Activated T-helper 1 cell treated with anti-CD3 and anti-CD28 coated beads, Interleukin-12 subunit alpha, Interleukin-12 subunit beta, Interleukin-2, Interleukin-4 antibody, amounts not matched to agents 30 ng/mL and 10 ng/mL and 1 ng/mL, durations not matched to agents 14 hours and 24 hours and 36 hours (primary cell): Measurements from ENCODE around the gene RTRAF. TPM values are rescaled to one million over a fixed set of nuclear protein-coding genes. Genes with fewer than 3 reads are reported as not detected.

Source experiments
- DNase-seq: peaks from one replicate; pipeline ENCODE4 v3.0.0; 2021; ENCODE audit warnings: low spot score
- H3K27ac Mint-ChIP-seq: one replicate; pipeline ENCODE4 v1.8.0; 2021; ENCODE audit warnings: mild to moderate bottlenecking, mixed read lengths
- H3K27me3 Mint-ChIP-seq: one replicate; pipeline ENCODE4 v1.8.0; 2022; ENCODE audit warnings: mild to moderate bottlenecking, moderate library complexity, mixed read lengths; ENCODE audit not compliant: insufficient read depth
- H3K36me3 Mint-ChIP-seq: one replicate; pipeline ENCODE4 v1.8.0; 2021; ENCODE audit warnings: low read depth, mixed read lengths
- H3K4me1 Mint-ChIP-seq: one replicate; pipeline ENCODE4 v1.8.0; 2021; ENCODE audit warnings: low read depth, mixed read lengths
- H3K4me3 Mint-ChIP-seq: one replicate; pipeline ENCODE4 v1.8.0; 2021; ENCODE audit warnings: mild to moderate bottlenecking, moderate library complexity, mixed read lengths
- H3K9me3 Mint-ChIP-seq: one replicate; pipeline ENCODE4 v1.8.0; 2021; ENCODE audit warnings: mixed read lengths
- intact Hi-C: fragments of 100-400 bp; cut with micrococcal nuclease; formaldehyde crosslinking; loops from one replicate; pipeline ENCODE4 v1.15.1; 2024
- total RNA-seq: library from RNA; stranded (reverse); gene quantifications from 2 replicates; pipeline ENCODE4 v1.2.3, GENCODE V29; 2022

The RTRAF gene
- total RNA-seq = 215 and 230 TPM in 2 replicates

GRCh38 chr14:51989293-51990234 is at the start of gene RTRAF:
RTRAF (plus strand) TSS chr14:51989546; CDS start chr14:51989640, 94 bp downstream.
- H3K9me3 Mint-ChIP-seq = no peaks in the 10 kb centered on the region
- H3K4me3 Mint-ChIP-seq = peak within 1 kb of the TSS; percentile 94
- intact Hi-C loops = loop anchor here (1.0 to 10.0 kb wide), 9 partner anchors 31 to 895 kb away; partner anchors contain the start of genes FRMD6, PSMC6, PTGER2 and TMX1
- peak; percentile 89 for DNase-seq
- H3K27me3 Mint-ChIP-seq = no peaks in the 10 kb centered on the region
- peaks cover 31% of the 10 kb centered on the region for H3K4me1 Mint-ChIP-seq
- peaks cover 22% of the 10 kb centered on the region for H3K36me3 Mint-ChIP-seq
- peak within 1 kb of the TSS; percentile 91 for H3K27ac Mint-ChIP-seq

- no peaks in the 10 kb centered on the region for H3K27me3 Mint-ChIP-seq
- H3K36me3 Mint-ChIP-seq = peaks cover 39% of the 10 kb centered on the region
- H3K27ac Mint-ChIP-seq = peak overlapping the region; percentile 1
- intact Hi-C loops = no loop called here
- no peak for DNase-seq
- H3K4me3 Mint-ChIP-seq = no peak overlapping the region
- peaks cover 26% of the 10 kb centered on the region for H3K4me1 Mint-ChIP-seq
- H3K9me3 Mint-ChIP-seq = peaks cover 3% of the 10 kb centered on the region
These were observed 49.5 kb upstream of the RTRAF start for GRCh38 chr14:51939755-51940301.

GRCh38 chr14:51942971-51943370 is 46.4 kb upstream of the RTRAF start:
- peaks cover 20% of the 10 kb centered on the region for H3K9me3 Mint-ChIP-seq
- no peaks in the 10 kb centered on the region for H3K27me3 Mint-ChIP-seq
- no peak overlapping the region for H3K4me3 Mint-ChIP-seq
- peaks cover 61% of the 10 kb centered on the region for H3K36me3 Mint-ChIP-seq
- H3K4me1 Mint-ChIP-seq = peaks cover 31% of the 10 kb centered on the region
- no peak for DNase-seq
- intact Hi-C loops = no loop called here
- peak overlapping the region; percentile 51 for H3K27ac Mint-ChIP-seq

- Mint-ChIP-seq H3K4me1 (peaks cover 5% of the 10 kb centered on the region), H3K36me3 (peaks cover 67% of the 10 kb centered on the region), H3K9me3 (peaks cover 17% of the 10 kb centered on the region), H3K4me3 (no peak overlapping the region), H3K27ac (peak overlapping the region; percentile 65), H3K27me3 (no peaks in the 10 kb centered on the region)
- DNase-seq = no peak
- intact Hi-C loops = no loop called here
These were observed 39.3 kb upstream of the RTRAF start for GRCh38 chr14:51950007-51950406.

GRCh38 chr14:51951656-51952055 is 37.7 kb upstream of the RTRAF start:
- no peak overlapping the region for H3K4me3 Mint-ChIP-seq
- peaks cover 6% of the 10 kb centered on the region for H3K9me3 Mint-ChIP-seq
- DNase-seq = no peak
- H3K36me3 Mint-ChIP-seq = peaks cover 62% of the 10 kb centered on the region
- H3K27ac Mint-ChIP-seq = no peak overlapping the region
- intact Hi-C loops = no loop called here
- H3K27me3 Mint-ChIP-seq = no peaks in the 10 kb centered on the region
- H3K4me1 Mint-ChIP-seq = no peaks in the 10 kb centered on the region

- DNase-seq = no peak
- peaks cover 15% of the 10 kb centered on the region for H3K9me3 Mint-ChIP-seq
- peak overlapping the region; percentile 43 for H3K27ac Mint-ChIP-seq
- H3K27me3 Mint-ChIP-seq = no peaks in the 10 kb centered on the region
- peaks cover 76% of the 10 kb centered on the region for H3K36me3 Mint-ChIP-seq
- H3K4me3 Mint-ChIP-seq = no peak overlapping the region
- intact Hi-C loops = no loop called here
- peaks cover 17% of the 10 kb centered on the region for H3K4me1 Mint-ChIP-seq
These were observed 35.3 kb upstream of the RTRAF start for GRCh38 chr14:51954031-51954430.

- Mint-ChIP-seq H3K9me3 (peaks cover 16% of the 10 kb centered on the region), H3K4me1 (peaks cover 23% of the 10 kb centered on the region), H3K27ac (no peak overlapping the region), H3K36me3 (peaks cover 79% of the 10 kb centered on the region), H3K27me3 (no peaks in the 10 kb centered on the region), H3K4me3 (no peak overlapping the region)
- intact Hi-C loops = no loop called here
- no peak for DNase-seq
These were observed 34.7 kb upstream of the RTRAF start for GRCh38 chr14:51954657-51955056.

- Mint-ChIP-seq H3K4me1 (peaks cover 44% of the 10 kb centered on the region), H3K36me3 (peaks cover 72% of the 10 kb centered on the region)
These were observed 31.4 kb upstream of the RTRAF start for GRCh38 chr14:51957950-51958349.

GRCh38 chr14:51959928-51960327 is 29.4 kb upstream of the RTRAF start:
- intact Hi-C loops = no loop called here
- Mint-ChIP-seq H3K9me3 (peaks cover 16% of the 10 kb centered on the region), H3K27ac (no peak overlapping the region), H3K4me3 (no peak overlapping the region), H3K36me3 (peaks cover 69% of the 10 kb centered on the region), H3K4me1 (peaks cover 56% of the 10 kb centered on the region), H3K27me3 (no peaks in the 10 kb centered on the region)
- DNase-seq = no peak

More at GRCh38 chr14:51957950-51958349, 31.4 kb upstream of the RTRAF start:
- peaks cover 16% of the 10 kb centered on the region for H3K9me3 Mint-ChIP-seq
- H3K27me3 Mint-ChIP-seq = no peaks in the 10 kb centered on the region
- H3K4me3 Mint-ChIP-seq = no peak overlapping the region
- intact Hi-C loops = no loop called here
- no peak for DNase-seq
- no peak overlapping the region for H3K27ac Mint-ChIP-seq

GRCh38 chr14:51960866-51961265 is 28.5 kb upstream of the RTRAF start:
- intact Hi-C loops = no loop called here
- Mint-ChIP-seq H3K4me1 (peaks cover 56% of the 10 kb centered on the region), H3K27ac (no peak overlapping the region)

GRCh38 chr14:51962711-51963110 is 26.6 kb upstream of the RTRAF start:
- no peak for DNase-seq
- peaks cover 46% of the 10 kb centered on the region for H3K4me1 Mint-ChIP-seq
- peaks cover 62% of the 10 kb centered on the region for H3K36me3 Mint-ChIP-seq
- H3K4me3 Mint-ChIP-seq = peak overlapping the region; percentile 9
- H3K9me3 Mint-ChIP-seq = peaks cover 10% of the 10 kb centered on the region
- H3K27me3 Mint-ChIP-seq = no peaks in the 10 kb centered on the region
- H3K27ac Mint-ChIP-seq = no peak overlapping the region
- intact Hi-C loops = no loop called here

More at GRCh38 chr14:51960866-51961265, 28.5 kb upstream of the RTRAF start:
- no peak for DNase-seq
- H3K4me3 Mint-ChIP-seq = no peak overlapping the region
- H3K9me3 Mint-ChIP-seq = peaks cover 16% of the 10 kb centered on the region
- peaks cover 71% of the 10 kb centered on the region for H3K36me3 Mint-ChIP-seq
- H3K27me3 Mint-ChIP-seq = no peaks in the 10 kb centered on the region

- Mint-ChIP-seq H3K27me3 (no peaks in the 10 kb centered on the region), H3K4me1 (peaks cover 46% of the 10 kb centered on the region), H3K27ac (peak overlapping the region; percentile 76), H3K9me3 (peaks cover 9% of the 10 kb centered on the region), H3K36me3 (peaks cover 60% of the 10 kb centered on the region), H3K4me3 (no peak overlapping the region)
- intact Hi-C loops = no loop called here
- DNase-seq = no peak
These were observed 26.1 kb upstream of the RTRAF start for GRCh38 chr14:51963286-51963685.

GRCh38 chr14:51967521-51967920 is 21.8 kb upstream of the RTRAF start:
- H3K4me1 Mint-ChIP-seq = peaks cover 16% of the 10 kb centered on the region
- no peaks in the 10 kb centered on the region for H3K9me3 Mint-ChIP-seq
- no peak for DNase-seq
- peaks cover 40% of the 10 kb centered on the region for H3K36me3 Mint-ChIP-seq
- no peaks in the 10 kb centered on the region for H3K27me3 Mint-ChIP-seq
- no peak overlapping the region for H3K4me3 Mint-ChIP-seq
- intact Hi-C loops = no loop called here
- H3K27ac Mint-ChIP-seq = no peak overlapping the region
